Keratinocyte (primary cell): ENCODE data around the gene CRYBB2. TPM values are rescaled to one million over a fixed set of nuclear protein-coding genes. Genes with fewer than 3 reads are reported as not detected.

Source experiments
- DNase-seq: peaks from one replicate; pipeline ENCODE4 v3.0.0-alpha.2; 2011; ENCODE audit warnings: low read depth, missing footprints, low spot score
- FAIRE-seq: peaks from 2 replicates; lab custom pipeline; 2011; peaks lifted over from hg19 to GRCh38; lab: Jason Lieb, UNC
- H2AFZ ChIP-seq: 2 replicates; pipeline ENCODE4 v1.6.0; 2012; ENCODE audit warnings: low read length, control low read depth, inconsistent platforms; ENCODE audit not compliant: control insufficient read depth
- H3K27ac ChIP-seq: 2 replicates; pipeline ENCODE4 v1.5.1; 2011; ENCODE audit warnings: low read length; ENCODE audit not compliant: control insufficient read depth, insufficient read depth
- H3K27me3 ChIP-seq: 3 replicates; pipeline ENCODE4 v1.6.0; 2011; ENCODE audit warnings: low read length; ENCODE audit not compliant: control insufficient read depth, insufficient read depth; ENCODE audit errors: extremely low read depth
- H3K36me3 ChIP-seq, 2 experiments: 2 replicates in 1 of 2; 3 replicates in 1 of 2; pipeline ENCODE4 v1.5.1; 2011; ENCODE audit warnings: low read length in 2 of 2, mild to moderate bottlenecking in 1 of 2; ENCODE audit not compliant: control insufficient read depth in 2 of 2, insufficient read depth in 2 of 2; ENCODE audit errors: extremely low read depth in 1 of 2
- H3K4me1 ChIP-seq: 3 replicates; pipeline ENCODE4 v1.5.1; 2011; ENCODE audit warnings: low read length; ENCODE audit not compliant: control insufficient read depth, insufficient read depth; ENCODE audit errors: extremely low read depth
- H3K4me2 ChIP-seq: 3 replicates; pipeline ENCODE4 v1.6.0; 2011; ENCODE audit warnings: low read depth, low read length; ENCODE audit not compliant: control insufficient read depth, insufficient read depth; ENCODE audit errors: extremely low read depth
- H3K4me3 ChIP-seq, 3 experiments: fragments of 200-600 bp in 1 of 3; sonication (generic) in 1 of 3; 2 replicates in 2 of 3; 3 replicates in 1 of 3; pipeline ENCODE4 v1.5.1; 2011 to 2016; ENCODE audit warnings: low read length in 3 of 3, mild to moderate bottlenecking in 3 of 3, control low read depth in 2 of 3, inconsistent platforms in 1 of 3, low read depth in 1 of 3, mixed read lengths in 1 of 3, mixed run types in 1 of 3, moderate library complexity in 1 of 3; ENCODE audit not compliant: control insufficient read depth in 2 of 3, insufficient read depth in 2 of 3; ENCODE audit errors: extremely low read depth in 1 of 3
- H3K79me2 ChIP-seq: 2 replicates; pipeline ENCODE4 v1.6.0; 2012; ENCODE audit warnings: low read length; ENCODE audit not compliant: control insufficient read depth, insufficient read depth
- H3K9ac ChIP-seq: 3 replicates; pipeline ENCODE4 v1.6.0; 2011; ENCODE audit warnings: low read length; ENCODE audit not compliant: control insufficient read depth, insufficient read depth; ENCODE audit errors: extremely low read depth
- H3K9me1 ChIP-seq: 3 replicates; pipeline ENCODE4 v1.6.0; 2011; ENCODE audit warnings: low read length; ENCODE audit not compliant: control insufficient read depth, insufficient read depth; ENCODE audit errors: extremely low read depth
- H3K9me3 ChIP-seq: 2 replicates; pipeline ENCODE4 v1.5.1; 2012; ENCODE audit warnings: low read depth, low read length; ENCODE audit not compliant: control insufficient read depth
- H4K20me1 ChIP-seq: 3 replicates; pipeline ENCODE4 v1.6.0; 2011; ENCODE audit warnings: low read length; ENCODE audit not compliant: control insufficient read depth, insufficient read depth; ENCODE audit errors: extremely low read depth
- EZH2 ChIP-seq: IDR thresholded peaks from one replicate; pipeline ENCODE4 v1.6.1; 2012; ENCODE audit warnings: inconsistent platforms, mild to moderate bottlenecking, low read length, moderate library complexity
- dilution Hi-C: fragments of 300-500 bp; cut with MboI; formaldehyde crosslinking; loops from one replicate; pipeline ENCODE4 v1.7.0; 2020; ENCODE audit warnings: low sequenced_read_pairs; ENCODE audit not compliant: extremely low pct_ligation_motif_present
- polyA plus RNA-seq, 5 experiments: library from polyadenylated mRNA; depleted of rRNA in 3 of 5; stranded (reverse) in 3 of 5; stranded (forward) in 1 of 5; unstranded in 1 of 5; fragments of >200 nt; gene quantifications; 1 replicate in 1 of 5; 2 replicates in 3 of 5; 3 replicates in 1 of 5; pipeline versions ENCODE4 v1.2.1 to v1.2.3, GENCODE V29; 2011 to 2012; ENCODE audit warnings: missing spikeins in 2 of 5, low read depth in 1 of 5, low replicate concordance in 1 of 5
- TF ChIP-seq, protein P1 (sequence below), 3 experiments: IDR thresholded peaks in 1 of 3; conservative IDR thresholded peaks in 1 of 3; optimal IDR thresholded peaks in 1 of 3; 2 replicates in 2 of 3; 3 replicates in 1 of 3; pipeline versions ENCODE3 to v1.5.1; 2011; ENCODE audit warnings: low read length in 3 of 3, mild to moderate bottlenecking in 3 of 3, moderate library complexity in 2 of 3, control low read depth in 1 of 3, inconsistent platforms in 1 of 3; ENCODE audit not compliant: insufficient read depth in 2 of 3; ENCODE audit errors: extremely low read depth in 1 of 3

The CRYBB2 gene
- polyA plus RNA-seq, 1 donor (not counting 4 experiments of a cell fraction or from before 2014, with no cell fraction given): 0.55 TPM

DNA sequence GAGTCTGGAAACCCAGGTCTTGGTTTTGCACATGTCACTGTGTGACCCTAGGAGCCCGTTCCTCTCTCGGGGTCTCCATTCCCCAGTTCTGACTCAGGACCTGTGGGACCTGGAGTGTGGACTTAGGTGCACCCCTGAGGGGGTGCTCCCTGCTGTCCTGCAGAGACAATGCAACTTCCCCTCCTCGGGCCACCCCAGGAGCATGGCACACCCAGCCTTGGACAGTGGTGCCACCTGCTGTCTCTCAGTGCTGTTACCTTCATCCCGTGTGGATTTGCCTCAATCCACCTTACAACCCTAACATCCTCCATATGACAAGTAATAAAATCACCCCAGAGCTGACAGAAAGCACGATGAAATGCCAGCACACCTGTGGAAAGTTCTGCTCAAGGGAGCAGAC lies 47.3 kb upstream of the CRYBB2 start:
- peaks cover 14 to 21% of the 10 kb centered on the region in 2 experiments for H3K36me3 ChIP-seq
- H3K4me2 ChIP-seq: no peak overlapping the region
- H3K9me3 ChIP-seq: no peaks in the 10 kb centered on the region
- no peak overlapping the region for H3K4me3 ChIP-seq
- peaks cover 34% of the 10 kb centered on the region for H3K4me1 ChIP-seq
- no peak overlapping the region for H2AFZ ChIP-seq
- no peaks in the 10 kb centered on the region for H3K9me1 ChIP-seq
- TF ChIP-seq, protein P1, sequence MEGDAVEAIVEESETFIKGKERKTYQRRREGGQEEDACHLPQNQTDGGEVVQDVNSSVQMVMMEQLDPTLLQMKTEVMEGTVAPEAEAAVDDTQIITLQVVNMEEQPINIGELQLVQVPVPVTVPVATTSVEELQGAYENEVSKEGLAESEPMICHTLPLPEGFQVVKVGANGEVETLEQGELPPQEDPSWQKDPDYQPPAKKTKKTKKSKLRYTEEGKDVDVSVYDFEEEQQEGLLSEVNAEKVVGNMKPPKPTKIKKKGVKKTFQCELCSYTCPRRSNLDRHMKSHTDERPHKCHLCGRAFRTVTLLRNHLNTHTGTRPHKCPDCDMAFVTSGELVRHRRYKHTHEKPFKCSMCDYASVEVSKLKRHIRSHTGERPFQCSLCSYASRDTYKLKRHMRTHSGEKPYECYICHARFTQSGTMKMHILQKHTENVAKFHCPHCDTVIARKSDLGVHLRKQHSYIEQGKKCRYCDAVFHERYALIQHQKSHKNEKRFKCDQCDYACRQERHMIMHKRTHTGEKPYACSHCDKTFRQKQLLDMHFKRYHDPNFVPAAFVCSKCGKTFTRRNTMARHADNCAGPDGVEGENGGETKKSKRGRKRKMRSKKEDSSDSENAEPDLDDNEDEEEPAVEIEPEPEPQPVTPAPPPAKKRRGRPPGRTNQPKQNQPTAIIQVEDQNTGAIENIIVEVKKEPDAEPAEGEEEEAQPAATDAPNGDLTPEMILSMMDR (optimal IDR thresholded peaks at IDR 0.05 in 1 of 3, IDR thresholded peaks at IDR 0.05 in 1 of 3, conservative IDR thresholded peaks at IDR 0.05 in 1 of 3; ENCODE audit: extremely low read depth in 1 of 3, insufficient read depth in 2 of 3, low read length in 3 of 3): peak; percentile 50 to 91 (median 57)
- no peak for TF ChIP-seq EZH2
- no peaks in the 10 kb centered on the region for H3K27me3 ChIP-seq
- DNase-seq (no peak), FAIRE-seq (peak; percentile 73)
- dilution Hi-C loops: no loop called here
- no peak overlapping the region for H3K9ac ChIP-seq
- no peak overlapping the region for H3K27ac ChIP-seq
- H4K20me1 ChIP-seq: no peaks in the 10 kb centered on the region
- H3K79me2 ChIP-seq: no peaks in the 10 kb centered on the region

GRCh38 chr22:25174156-25174887 lies 45.1 kb upstream of the CRYBB2 start:
- no peaks in the 10 kb centered on the region for H3K27me3 ChIP-seq
- H3K36me3 ChIP-seq: peaks cover 14 to 27% of the 10 kb centered on the region in 2 experiments
- H3K9ac ChIP-seq: no peak overlapping the region
- no peak overlapping the region for H3K4me2 ChIP-seq
- no peak for DNase-seq
- H2AFZ ChIP-seq: no peak overlapping the region
- no peak for FAIRE-seq
- TF ChIP-seq EZH2: no peak
- TF ChIP-seq, protein P1 (optimal IDR thresholded peaks at IDR 0.05 in 1 of 3, IDR thresholded peaks at IDR 0.05 in 1 of 3, conservative IDR thresholded peaks at IDR 0.05 in 1 of 3; ENCODE audit: extremely low read depth in 1 of 3, insufficient read depth in 2 of 3, low read length in 3 of 3): no peak
- H4K20me1 ChIP-seq: no peaks in the 10 kb centered on the region
- dilution Hi-C loops: no loop called here
- H3K4me3 ChIP-seq: no peak overlapping the region
- H3K4me1 ChIP-seq: peaks cover 26% of the 10 kb centered on the region
- no peak overlapping the region for H3K27ac ChIP-seq
- no peaks in the 10 kb centered on the region for H3K9me1 ChIP-seq
- no peaks in the 10 kb centered on the region for H3K79me2 ChIP-seq
- H3K9me3 ChIP-seq: no peaks in the 10 kb centered on the region
